Aorta (tissue), 5 donors: Measurements from ENCODE around the gene ATG5. TPM values are rescaled to one million over a fixed set of nuclear protein-coding genes. Genes with fewer than 3 reads are reported as not detected.

ENCODE experiments used
- ATAC-seq: fragments of 200-7000 bp; cut with Tn5 transposase; one replicate; pipeline ENCODE4 v1.9.1; 2022; ENCODE audit warnings: moderate library complexity; ENCODE audit not compliant: low FRiP score
- DNase-seq, 2 donors: peaks; one replicate each; pipeline ENCODE4 v3.0.0-alpha.2; 2020
- H3K27ac ChIP-seq, 2 donors: one replicate each; pipeline ENCODE4 v1.5.1; 2013; ENCODE audit warnings: low read length in 2 of 2, mild to moderate bottlenecking in 2 of 2, moderate library complexity in 2 of 2, control low read depth in 1 of 2, inconsistent platforms in 1 of 2, low read depth in 1 of 2
- H3K27me3 ChIP-seq, 2 donors: one replicate each; pipeline ENCODE4 v1.6.1; 2013; ENCODE audit warnings: control low read depth in 1 of 2, low read length in 1 of 2, mild to moderate bottlenecking in 1 of 2, moderate library complexity in 1 of 2; ENCODE audit not compliant: insufficient read depth in 2 of 2, control insufficient read depth in 1 of 2
- H3K36me3 ChIP-seq, 2 donors: one replicate each; pipeline ENCODE4 v1.6.1; 2013; ENCODE audit warnings: control low read depth in 1 of 2, low read length in 1 of 2, mild to moderate bottlenecking in 1 of 2; ENCODE audit not compliant: insufficient read depth in 2 of 2, control insufficient read depth in 1 of 2
- H3K4me1 ChIP-seq, 2 donors: one replicate each; pipeline ENCODE4 v1.6.1; 2013; ENCODE audit warnings: low read length in 2 of 2, control low read depth in 1 of 2, mild to moderate bottlenecking in 1 of 2, moderate library complexity in 1 of 2; ENCODE audit not compliant: insufficient read depth in 2 of 2, control insufficient read depth in 1 of 2
- H3K4me3 ChIP-seq, 2 donors: one replicate each; pipeline ENCODE4 v1.5.1; 2013; ENCODE audit warnings: low read length in 2 of 2, control low read depth in 1 of 2, mild to moderate bottlenecking in 1 of 2
- H3K9me3 ChIP-seq: one replicate; pipeline ENCODE4 v1.6.1; 2013; ENCODE audit warnings: mild to moderate bottlenecking, low read length; ENCODE audit not compliant: control insufficient read depth
- WGBS, 2 donors: extraction: QIAGEN DNeasy Blood & Tissue Kit; methylation state at CpG; one replicate each; pipeline ENCODE4 v1.1.7; 2013; 5-methylcytosine and 5-hydroxymethylcytosine counted together
- intact Hi-C, 2 donors: fragments of 100-400 bp; cut with DNase I; formaldehyde crosslinking; loops; one replicate each; pipeline versions ENCODE4 v1.14.2 to v1.15.0; 2022
- polyA plus RNA-seq, 2 donors: library from polyadenylated mRNA; stranded (reverse); fragments of 200-250 nt; gene quantifications; one replicate each; pipeline ENCODE4 v1.2.3, GENCODE V29; 2013
- total RNA-seq, 2 donors: library from RNA; stranded (reverse); fragmentation: NEBNext Ultra II Directional; extraction: Animal tissue kit (Norgen Biotek cat#: 25700); gene quantifications; one replicate each; pipeline ENCODE4 v1.2.1, GENCODE V29; 2021
- donor health status: healthy with polysubstance abuse.
- donor health status: Bipolar disorder and iron deficiency.
- donor health status: DM: no; HTN: no; CAD: no.
- donor health status: DM: no; HTN: no; CAD: no.
- donor health status: DM: yes; HTN: yes; CAD: no.

The ATG5 gene
- total and polyA plus RNA-seq, 4 donors, result 17.5 to 34.6 (median 29.0) TPM

GRCh38 chr6:106250953-106251352 is 74.6 kb downstream of the ATG5 start:
- Histone ChIP-seq H3K27me3 (no peaks in the 10 kb centered on the region), H3K4me1 (peaks cover 2 to 4% of the 10 kb centered on the region in 2 donors), H3K4me3 (no peak overlapping the region), H3K36me3 (peaks cover 0 to 2% of the 10 kb centered on the region in 2 donors), H3K27ac (no peak overlapping the region), H3K9me3 (no peaks in the 10 kb centered on the region)
- intact Hi-C loops, result no loop called here
- WGBS, 2 donors, result 95 to 96% methylated on average over 4 of the region's 4 CpGs
- DNase-seq (no peak), ATAC-seq (no peak)

DNA sequence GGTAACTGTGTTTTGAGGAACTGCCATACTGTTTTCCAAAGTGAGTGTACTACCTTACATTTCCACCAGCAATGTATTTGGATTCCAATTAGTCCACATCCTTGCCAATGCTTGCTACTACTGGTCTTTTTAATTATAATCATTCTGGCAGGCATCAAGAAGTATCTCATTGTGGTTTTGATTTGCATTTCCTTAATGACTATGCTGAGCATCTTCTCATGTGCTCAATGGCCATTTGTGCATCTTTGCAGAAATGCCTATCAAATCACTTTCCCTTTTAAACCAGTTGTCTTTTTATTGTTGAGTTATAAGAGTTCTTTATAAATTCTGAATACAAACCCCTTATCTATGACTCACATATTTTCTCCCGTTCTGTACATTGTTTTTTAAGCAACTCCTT is 75.9 kb downstream of the ATG5 start:
- no peaks in the 10 kb centered on the region for H3K27me3 ChIP-seq
- peaks cover 0 to 2% of the 10 kb centered on the region in 2 donors for H3K36me3 ChIP-seq
- intact Hi-C loops, result no loop called here
- H3K4me3 ChIP-seq, result no peak overlapping the region
- 58 to 64% methylated on average over 1 of the region's 1 CpG for WGBS, 2 donors
- peaks cover 2 to 4% of the 10 kb centered on the region in 2 donors for H3K4me1 ChIP-seq
- no peaks in the 10 kb centered on the region for H3K9me3 ChIP-seq
- DNase-seq, result no peak
- no peak for ATAC-seq
- H3K27ac ChIP-seq, result no peak overlapping the region

- H3K36me3 ChIP-seq, result peaks cover 0 to 6% of the 10 kb centered on the region in 2 donors
- intact Hi-C loops, result no loop called here
- no peak overlapping the region for H3K4me3 ChIP-seq
- no peak for ATAC-seq
- no peak for DNase-seq
- no peak overlapping the region for H3K27ac ChIP-seq
- no peaks in the 10 kb centered on the region for H3K9me3 ChIP-seq
- H3K27me3 ChIP-seq, result no peaks in the 10 kb centered on the region
- WGBS, 2 donors, result 93 to 95% methylated on average over 4 of the region's 4 CpGs
- H3K4me1 ChIP-seq, result peaks cover 0 to 2% of the 10 kb centered on the region in 2 donors
Measured at GRCh38 chr6:106247733-106248132, 77.8 kb downstream of the ATG5 start.

- DNase-seq, result no peak
- H3K4me1 ChIP-seq, result peaks cover 0 to 2% of the 10 kb centered on the region in 2 donors
- H3K36me3 ChIP-seq, result peaks cover 0 to 6% of the 10 kb centered on the region in 2 donors
- H3K9me3 ChIP-seq, result no peaks in the 10 kb centered on the region
- no peak overlapping the region for H3K27ac ChIP-seq
- intact Hi-C loops, result no loop called here
- no peak for ATAC-seq
- no peaks in the 10 kb centered on the region for H3K27me3 ChIP-seq
- no peak overlapping the region for H3K4me3 ChIP-seq
- 66 to 70% methylated on average over 3 of the region's 3 CpGs for WGBS, 2 donors
Measured at GRCh38 chr6:106247293-106247692, 78.3 kb downstream of the ATG5 start.

- DNase-seq (no peak), ATAC-seq (no peak)
- H3K27me3 ChIP-seq, result no peaks in the 10 kb centered on the region
- no peak overlapping the region for H3K27ac ChIP-seq
- intact Hi-C loops, result no loop called here
- H3K36me3 ChIP-seq, result peaks cover 0 to 11% of the 10 kb centered on the region in 2 donors
- H3K4me1 ChIP-seq, result peaks cover 0 to 2% of the 10 kb centered on the region in 2 donors
- H3K4me3 ChIP-seq, result no peak overlapping the region
- H3K9me3 ChIP-seq, result peaks cover 1% of the 10 kb centered on the region
- WGBS, 2 donors, result 94 to 100% methylated on average over 1 of the region's 1 CpG
Measured at GRCh38 chr6:106244931-106245330, 80.6 kb downstream of the ATG5 start.

DNA sequence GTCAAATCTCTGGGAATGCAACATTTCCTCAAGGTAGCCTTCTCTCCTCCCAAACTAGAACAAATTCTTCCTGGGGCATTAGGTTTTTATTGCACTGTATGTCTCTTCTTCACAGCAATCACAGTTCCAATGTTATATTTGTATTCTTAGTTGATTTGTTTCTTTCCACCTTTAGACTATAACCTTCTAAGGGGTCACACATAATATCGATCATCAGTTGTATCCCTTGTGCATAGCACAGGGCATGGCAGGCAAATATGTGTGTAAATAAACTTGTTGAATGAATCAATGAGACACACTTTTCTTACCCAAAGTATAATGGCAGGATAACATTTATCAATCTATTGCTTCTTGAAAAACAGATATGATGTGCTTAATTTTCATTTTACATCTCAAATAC is 81.0 kb downstream of the ATG5 start:
- Histone ChIP-seq H3K4me3 (no peak overlapping the region), H3K4me1 (peaks cover 0 to 2% of the 10 kb centered on the region in 2 donors), H3K36me3 (peaks cover 0 to 11% of the 10 kb centered on the region in 2 donors), H3K27me3 (no peaks in the 10 kb centered on the region), H3K27ac (no peak overlapping the region), H3K9me3 (peaks cover 1% of the 10 kb centered on the region)
- WGBS, 2 donors, result 80 to 95% methylated on average over 1 of the region's 1 CpG
- no peak for DNase-seq
- no peak for ATAC-seq
- intact Hi-C loops, result no loop called here

- no peak overlapping the region for H3K4me3 ChIP-seq
- peaks cover 0 to 11% of the 10 kb centered on the region in 2 donors for H3K36me3 ChIP-seq
- ATAC-seq (no peak), DNase-seq (no peak)
- intact Hi-C loops, result no loop called here
- H3K9me3 ChIP-seq, result peaks cover 1% of the 10 kb centered on the region
- peaks cover 0 to 2% of the 10 kb centered on the region in 2 donors for H3K4me1 ChIP-seq
- no peaks in the 10 kb centered on the region for H3K27me3 ChIP-seq
- no peak overlapping the region for H3K27ac ChIP-seq
- 71 to 75% methylated on average over 4 of the region's 4 CpGs for WGBS, 2 donors
Measured at GRCh38 chr6:106243261-106243660, 82.3 kb downstream of the ATG5 start.

- Histone ChIP-seq H3K4me3 (no peak overlapping the region), H3K4me1 (peaks cover 0 to 2% of the 10 kb centered on the region in 2 donors), H3K9me3 (peaks cover 1% of the 10 kb centered on the region), H3K27ac (no peak overlapping the region), H3K27me3 (no peaks in the 10 kb centered on the region), H3K36me3 (peaks cover 0 to 9% of the 10 kb centered on the region in 2 donors)
- intact Hi-C loops, result no loop called here
- DNase-seq (no peak), ATAC-seq (no peak)
Measured at GRCh38 chr6:106241498-106241897, 84.1 kb downstream of the ATG5 start.

- H3K9me3 ChIP-seq, result peaks cover 1% of the 10 kb centered on the region
Measured at GRCh38 chr6:106237286-106237685, 88.3 kb downstream of the ATG5 start.

More at GRCh38 chr6:106237286-106237685, 88.3 kb downstream of the ATG5 start:
- intact Hi-C loops, result no loop called here
- no peak overlapping the region for H3K27ac ChIP-seq
- no peaks in the 10 kb centered on the region for H3K27me3 ChIP-seq
- 97 to 100% methylated on average over 1 of the region's 1 CpG for WGBS, 2 donors
- H3K4me3 ChIP-seq, result no peak overlapping the region
- DNase-seq (no peak), ATAC-seq (no peak)
- H3K4me1 ChIP-seq, result no peaks in the 10 kb centered on the region
- peaks cover 0 to 5% of the 10 kb centered on the region in 2 donors for H3K36me3 ChIP-seq
